GM18861 (cell line): Measurements from ENCODE around the gene ACOX3.
"Not testable (repeated sequence)": the region's sequence is repeated elsewhere in the genome, so short reads cannot be mapped to it uniquely, and the experiment has no call there.

Experiments
- ATAC-seq: cut with Tn5 transposase; IDR thresholded peaks from one replicate; pipeline ENCODE4 v1.9.1; 2021; ENCODE audit not compliant: unreplicated experiment

The ACOX3 gene

GRCh38 chr4:8343967-8344331 is 96.6 kb downstream of the ACOX3 start:
- ATAC-seq = no peak

- ATAC-seq = no peak
These were observed 97.1 kb downstream of the ACOX3 start for GRCh38 chr4:8343262-8343966.

DNA sequence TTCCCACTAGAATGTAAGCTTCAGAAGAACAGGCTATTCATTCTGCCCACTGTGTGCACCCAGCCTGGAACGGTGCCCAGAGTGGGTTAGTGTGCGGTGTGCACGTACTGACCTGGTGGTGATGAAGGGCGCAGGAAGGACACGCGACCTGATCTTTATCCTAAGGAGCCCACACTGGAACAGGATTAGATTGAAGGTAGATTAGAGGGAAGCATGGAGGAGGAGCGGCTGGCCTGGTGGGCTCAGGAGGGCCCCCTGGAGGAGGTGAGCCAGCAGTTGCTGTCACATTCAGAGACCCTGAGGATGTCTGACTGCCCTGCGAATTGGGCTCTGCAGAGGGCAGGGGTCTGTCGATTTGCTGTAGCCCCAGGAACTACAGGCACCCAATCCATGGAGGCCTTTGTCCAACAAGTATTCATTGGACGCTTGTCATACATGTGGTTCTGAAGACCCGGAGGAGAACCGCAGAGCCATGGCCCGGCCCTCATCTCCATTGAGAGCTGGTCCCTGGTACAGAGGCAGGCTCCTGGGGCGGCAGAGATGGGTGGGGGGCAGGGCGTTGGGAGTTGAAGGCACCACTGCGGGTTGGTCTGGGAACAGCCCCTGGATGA is 97.8 kb downstream of the ACOX3 start:
- ATAC-seq = no peak

- no peak for ATAC-seq
These were observed 98.8 kb downstream of the ACOX3 start for GRCh38 chr4:8341691-8342090.

DNA sequence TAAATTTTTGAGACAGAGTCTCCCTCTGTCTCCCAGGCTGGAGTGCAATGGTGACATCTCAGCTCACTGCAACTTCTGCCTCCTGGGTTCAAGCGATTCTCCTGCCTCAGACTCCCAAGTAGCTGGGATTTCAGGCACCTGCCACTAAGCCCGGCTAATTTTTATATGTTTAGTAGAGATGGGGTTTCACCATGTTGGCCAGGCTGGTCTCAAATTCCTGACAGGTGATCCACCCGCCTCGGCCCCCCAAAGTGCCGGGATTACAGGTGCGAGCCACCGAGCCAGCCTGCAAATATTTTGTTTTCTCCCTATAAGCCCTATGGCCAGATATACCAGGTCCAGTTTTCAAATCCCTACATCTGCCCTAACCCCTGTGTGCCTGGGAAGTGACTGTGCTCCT is 99.2 kb downstream of the ACOX3 start:
- ATAC-seq = not testable (repeated sequence)

GRCh38 chr4:8340781-8341241 is 99.7 kb downstream of the ACOX3 start:
- ATAC-seq = no peak

DNA sequence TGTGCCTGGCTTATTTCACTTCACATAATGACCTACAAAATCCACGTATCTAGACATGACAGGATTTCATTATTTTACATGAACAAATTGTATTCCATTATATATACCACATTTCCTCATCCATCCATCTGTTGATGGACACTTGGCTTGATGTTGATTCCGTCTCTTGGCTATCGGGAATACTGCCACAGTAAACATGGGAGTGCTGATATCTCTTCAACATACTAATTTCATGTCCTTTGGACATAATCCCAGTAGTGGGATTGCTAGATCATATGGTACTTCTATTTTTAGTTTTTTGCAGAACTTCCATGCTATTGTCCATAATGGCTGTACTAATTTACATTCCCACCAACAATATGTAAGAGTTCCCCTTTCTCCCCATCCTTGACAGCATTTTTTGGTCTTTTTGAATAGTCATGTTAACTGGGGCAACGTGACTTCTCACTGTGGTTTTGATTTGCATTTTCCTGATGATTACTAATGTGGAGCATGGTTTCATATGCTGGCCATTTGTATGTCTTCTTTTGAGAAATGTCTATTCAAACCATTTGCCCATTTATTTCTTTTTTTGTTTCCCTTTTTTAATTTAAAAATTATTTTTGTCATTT is 102.1 kb downstream of the ACOX3 start:
- no peak for ATAC-seq

- ATAC-seq = no peak
These were observed 104.0 kb downstream of the ACOX3 start for GRCh38 chr4:8336412-8337075.

DNA sequence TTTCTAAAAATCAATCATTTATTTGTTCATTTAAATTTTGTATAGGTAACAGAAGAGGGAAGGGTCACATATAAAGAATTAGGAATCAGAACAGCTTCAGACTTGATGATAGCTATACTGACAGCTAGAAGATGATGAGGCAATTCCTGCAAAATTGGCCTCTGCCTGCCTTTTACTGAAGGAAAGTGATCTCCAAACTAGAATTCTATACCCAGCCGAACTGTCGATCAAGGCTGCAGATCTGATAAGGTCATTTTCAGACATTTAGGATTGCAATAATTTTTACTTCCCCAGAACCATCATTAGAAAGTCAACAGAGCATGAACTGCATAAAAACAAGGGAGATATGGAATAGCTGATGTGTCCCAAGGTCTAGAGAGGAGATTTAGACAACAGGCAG is 104.7 kb downstream of the ACOX3 start:
- no peak for ATAC-seq

GRCh38 chr4:8334786-8335460 is 105.6 kb downstream of the ACOX3 start:
- no peak for ATAC-seq

DNA sequence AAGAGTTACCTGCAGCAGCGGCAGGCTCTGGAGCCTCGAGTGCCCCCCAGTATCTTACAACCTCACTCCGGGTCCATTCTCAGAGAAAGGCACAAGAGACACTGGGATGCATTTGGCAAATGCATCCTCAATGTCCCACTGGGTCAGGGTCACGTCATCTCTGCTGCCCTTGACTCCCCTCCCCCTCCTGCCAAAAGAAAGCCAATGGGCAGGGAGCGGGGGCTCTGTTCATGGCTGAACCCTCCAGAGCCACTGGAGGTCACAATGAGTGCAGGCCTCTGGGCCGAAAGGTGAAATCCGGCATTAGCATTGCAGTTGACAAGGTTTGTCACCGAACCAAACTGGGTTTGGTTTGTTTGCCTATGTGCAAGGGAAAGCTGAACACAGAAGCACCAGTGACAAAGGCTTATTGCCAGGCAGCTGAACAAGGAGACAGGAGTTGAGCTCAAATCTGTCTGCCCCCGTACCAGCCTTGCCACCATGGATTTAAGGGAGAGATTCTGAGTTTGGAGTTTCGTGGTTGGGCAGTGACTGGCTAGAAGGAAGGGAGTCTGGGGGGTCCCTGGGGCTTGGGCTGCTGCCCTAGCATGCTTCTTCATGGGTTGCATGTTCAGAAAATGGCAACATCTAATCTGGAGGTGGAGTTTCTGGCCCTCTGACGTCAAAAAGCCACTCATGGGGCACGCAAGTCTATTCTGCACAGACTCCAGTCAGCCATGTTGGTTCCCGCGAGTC is 106.6 kb downstream of the ACOX3 start:
- no peak for ATAC-seq

DNA sequence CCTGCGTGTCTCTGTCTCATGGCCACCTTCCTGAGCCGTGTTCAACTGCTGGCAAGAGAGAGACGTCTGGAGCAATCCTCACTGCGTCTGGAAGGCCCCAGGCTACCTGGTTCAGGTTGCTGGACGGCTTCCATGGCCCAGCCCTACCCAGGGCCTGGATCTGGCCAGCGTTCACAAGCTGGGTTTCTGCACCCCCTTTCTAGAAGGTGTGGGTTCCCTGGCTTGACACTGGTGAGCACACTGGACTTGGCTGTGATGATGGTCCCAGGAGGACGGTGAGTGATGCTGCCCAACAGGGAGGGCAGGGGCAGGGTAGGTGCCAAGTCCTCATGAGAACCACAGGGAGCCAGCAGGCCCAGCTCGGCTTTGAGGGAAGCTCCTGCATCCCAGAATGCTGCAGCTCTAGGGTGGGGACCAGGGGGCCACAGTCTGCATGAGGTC is 107.6 kb downstream of the ACOX3 start:
- ATAC-seq = no peak

DNA sequence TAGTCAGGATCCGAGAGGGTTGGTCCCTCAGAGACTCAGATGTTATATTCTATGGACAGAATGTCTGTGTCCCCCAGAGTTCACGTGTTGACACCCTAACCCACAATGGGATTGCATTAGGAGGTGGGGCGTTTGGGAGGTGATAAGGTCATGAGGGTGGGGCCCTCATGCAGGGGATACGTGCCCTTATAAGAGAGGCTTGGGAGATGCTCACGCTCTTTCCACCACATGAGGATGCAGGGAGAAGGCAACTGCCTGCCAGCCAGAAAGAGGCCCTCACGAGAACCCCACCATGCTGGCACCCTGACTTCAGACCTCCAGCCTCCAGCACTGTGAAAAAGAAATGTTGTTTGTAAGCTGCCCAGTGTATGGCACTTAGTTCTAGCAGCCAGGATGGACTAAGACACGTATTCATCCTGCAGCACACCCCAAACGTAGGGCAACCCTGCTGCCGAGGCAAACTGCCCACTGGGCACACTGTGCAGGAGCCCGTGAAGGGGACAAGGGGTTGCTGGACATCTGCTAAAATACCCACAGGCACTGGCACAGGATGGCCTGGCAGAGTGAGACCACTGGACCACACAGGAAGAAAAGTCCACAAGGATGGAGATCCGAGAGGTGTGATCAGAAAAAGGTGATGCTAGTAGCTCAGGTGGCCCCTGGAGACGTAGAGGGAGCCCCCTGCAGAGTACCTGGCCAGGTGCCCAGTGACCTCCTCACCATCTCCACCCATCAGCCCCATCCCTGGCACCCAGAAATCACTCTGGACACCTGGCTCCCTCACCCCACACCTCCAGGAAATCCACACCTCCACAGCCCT is 108.3 kb downstream of the ACOX3 start:
- no peak for ATAC-seq

DNA sequence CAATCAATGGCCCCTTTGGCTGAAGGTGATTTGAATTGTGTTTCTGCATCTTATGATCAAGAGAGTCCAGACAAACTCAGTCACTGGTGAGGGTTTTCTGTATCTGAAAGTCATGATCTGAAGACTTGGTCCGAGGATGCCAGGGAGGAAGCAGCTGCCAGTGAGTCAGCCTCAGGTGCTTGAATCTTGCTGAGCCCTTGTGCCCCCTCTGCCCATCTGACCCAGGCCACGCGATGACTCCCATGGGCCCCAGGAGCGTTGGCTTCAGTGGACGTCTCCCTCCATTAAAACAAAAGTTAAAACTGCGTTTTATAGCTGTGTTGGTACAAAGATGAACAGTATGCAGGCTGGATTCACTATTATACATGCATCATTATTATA is 109.0 kb downstream of the ACOX3 start:
- ATAC-seq = no peak

DNA sequence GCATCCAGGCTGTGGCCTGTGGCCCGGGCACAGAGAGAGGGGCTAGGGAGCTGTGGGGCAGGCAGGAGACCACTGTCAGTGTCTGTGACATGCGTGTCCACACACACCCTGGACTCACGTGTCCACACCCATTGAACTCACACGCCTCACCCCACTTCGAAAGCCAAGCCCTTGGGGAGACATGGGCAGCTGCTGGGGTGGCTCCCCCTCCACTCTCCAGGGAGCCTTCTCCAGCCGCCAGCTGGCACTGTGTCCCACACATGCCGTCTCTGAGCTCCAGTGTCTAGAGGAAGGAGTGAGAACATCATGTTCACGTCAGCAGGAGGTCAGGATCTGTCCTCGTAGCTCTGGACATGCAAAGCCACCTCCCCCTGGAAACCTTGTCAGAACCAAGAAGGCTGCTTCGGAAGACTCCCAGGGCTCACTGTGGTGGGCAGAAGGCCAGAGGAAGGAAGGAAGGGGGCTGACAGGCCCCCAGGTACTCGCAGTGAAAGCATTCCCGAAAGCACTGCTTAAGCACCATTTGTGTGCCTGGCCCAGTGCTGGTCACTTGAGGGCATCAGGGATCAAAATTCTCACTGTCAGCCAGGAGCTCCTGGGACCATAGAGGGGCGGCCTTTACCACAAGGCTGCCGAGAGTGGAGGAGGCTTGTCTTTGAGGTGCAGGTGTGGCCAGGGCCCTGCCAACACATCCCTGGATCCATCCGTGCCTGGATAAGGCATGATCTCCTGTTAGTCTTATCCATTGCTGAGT is 109.5 kb downstream of the ACOX3 start:
- no peak for ATAC-seq

DNA sequence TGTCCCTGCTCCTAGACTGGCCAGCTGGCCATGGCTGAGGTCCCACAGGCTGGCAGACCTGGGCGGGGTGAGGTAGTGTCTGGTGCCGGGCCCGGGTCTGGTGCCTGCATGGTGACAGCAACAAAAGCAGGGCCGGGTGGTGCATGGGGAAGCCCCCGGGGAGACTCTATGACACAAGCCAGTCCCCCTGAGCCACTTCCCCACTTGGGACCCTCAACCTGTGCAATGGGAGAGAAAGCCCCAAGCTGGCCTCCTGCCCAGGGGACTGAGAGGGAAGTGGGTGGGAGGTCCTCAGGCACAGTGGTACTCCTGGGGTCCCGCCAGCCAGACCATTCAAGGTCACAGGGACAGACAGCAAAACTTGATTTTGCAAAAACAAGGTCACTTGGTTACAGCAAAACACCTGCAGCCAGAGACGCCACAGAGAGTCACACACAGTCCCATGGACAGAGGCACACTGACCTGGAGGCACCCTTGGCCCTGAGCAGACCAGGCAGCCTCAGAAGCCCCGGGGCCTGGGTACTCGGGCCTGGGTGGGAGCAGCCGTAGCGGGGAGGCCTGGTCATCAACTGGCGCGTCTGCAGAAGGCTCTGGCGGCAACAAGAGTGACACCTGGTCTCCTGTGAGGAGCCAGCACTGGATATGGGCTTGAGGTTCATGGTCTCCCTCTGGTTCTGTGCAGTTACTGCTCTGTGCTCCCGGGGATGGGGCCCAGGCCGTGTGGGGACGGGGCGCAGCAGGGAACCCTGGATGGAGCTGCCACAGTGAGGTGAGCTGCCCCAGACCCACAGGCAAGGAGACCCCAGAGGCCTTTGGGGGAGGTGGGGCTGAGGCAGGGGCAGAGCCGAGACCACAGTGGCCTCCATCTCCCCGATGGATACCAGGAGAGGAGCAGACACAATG is 110.4 kb downstream of the ACOX3 start:
- no peak for ATAC-seq

DNA sequence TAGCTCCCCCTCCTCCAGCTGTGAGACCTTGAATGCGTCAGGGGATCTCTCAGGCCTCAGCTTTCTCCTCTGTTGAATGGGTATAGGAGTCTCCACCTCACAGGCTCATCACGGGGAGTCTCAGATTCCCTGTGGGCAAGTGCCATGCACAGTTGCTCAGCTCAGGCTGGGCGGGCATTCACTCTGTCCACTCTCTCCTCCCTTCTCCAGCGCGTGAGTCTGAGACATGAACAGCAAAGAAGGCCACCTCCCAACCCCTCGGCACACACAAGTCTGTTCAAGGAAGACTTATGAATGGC is 111.0 kb downstream of the ACOX3 start:
- no peak for ATAC-seq

DNA sequence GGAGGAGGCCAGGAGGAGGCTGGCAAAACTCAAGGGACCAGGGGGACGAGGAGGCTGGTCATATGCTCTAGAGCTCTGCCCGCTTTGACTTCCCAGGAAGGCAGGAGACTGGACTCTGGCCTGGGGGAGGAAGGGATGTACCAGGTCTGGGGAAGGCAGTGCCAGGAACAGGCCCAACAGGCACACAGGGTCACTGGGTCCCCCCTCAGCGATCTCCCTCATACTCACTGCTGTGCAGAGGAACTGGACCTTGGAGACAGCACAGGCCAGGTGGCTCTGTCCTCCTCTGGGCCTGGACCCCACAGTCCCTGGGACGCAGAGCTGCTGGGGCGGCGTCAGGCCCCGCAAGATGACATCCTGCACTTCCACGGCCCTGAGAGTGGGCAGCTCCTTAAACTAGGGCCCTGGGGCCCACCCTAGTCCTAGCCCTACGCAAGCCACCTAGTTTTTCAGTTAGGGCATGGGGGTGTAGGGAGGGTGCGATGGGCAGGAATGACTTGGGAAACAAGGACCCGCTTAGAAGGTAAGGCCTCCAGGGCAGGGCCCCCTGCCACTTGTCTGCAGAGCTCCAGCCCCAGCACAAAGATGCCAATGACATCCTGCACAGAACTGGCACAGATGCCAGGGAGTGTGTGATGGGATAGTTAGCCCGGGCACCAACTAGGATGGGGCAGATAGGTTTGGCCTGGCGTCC is 111.5 kb downstream of the ACOX3 start:
- ATAC-seq = no peak
